CD4-positive, alpha-beta T cell (primary cell): ENCODE results near the gene USP25. TPM values are rescaled to one million over a fixed set of nuclear protein-coding genes. Genes with fewer than 3 reads are reported as not detected.

Experiments
- ATAC-seq: fragments of 200-7000 bp; cut with Tn5 transposase; one replicate; pipeline ENCODE4 v1.10.0; 2022; ENCODE audit warnings: mild to moderate bottlenecking; ENCODE audit not compliant: poor library complexity
- CTCF ChIA-PET: fragments of 350-600 bp; sonication (Branson Sonifier 250); formaldehyde crosslinking; loops from one replicate; lab custom pipeline; 2021; ENCODE audit warnings: antibody characterized with exemption, inconsistent platforms; lab: Charles Lee
- POLR2A ChIA-PET: fragments of 350-600 bp; sonication (Branson Sonifier 250); formaldehyde crosslinking; loops from one replicate; lab custom pipeline; 2021; ENCODE audit warnings: antibody characterized with exemption, inconsistent platforms; lab: Charles Lee
- DNase-seq, 14 experiments: peaks; one replicate each; pipeline ENCODE4 v3.0.0-alpha.2; 2013 to 2020; ENCODE audit warnings: mixed read lengths in 2 of 14
- H3K27ac ChIP-seq, 2 donors: one replicate each; pipeline versions ENCODE4 v1.5.1 to v1.7.0; 2013; ENCODE audit warnings: low read length in 2 of 2, low read depth in 1 of 2, mild to moderate bottlenecking in 1 of 2
- H3K27me3 ChIP-seq, 2 experiments: 1 replicate in 1 of 2; 2 replicates in 1 of 2; pipeline versions ENCODE4 v1.6.1 to v1.7.0; 2013; ENCODE audit warnings: low read length in 2 of 2, control low read depth in 1 of 2, mild to moderate bottlenecking in 1 of 2, moderate library complexity in 1 of 2; ENCODE audit not compliant: insufficient read depth in 2 of 2, control insufficient read depth in 1 of 2
- H3K36me3 ChIP-seq: one replicate; pipeline ENCODE4 v1.6.1; 2013; ENCODE audit warnings: low read length, control low read depth; ENCODE audit not compliant: insufficient read depth
- H3K4me1 ChIP-seq: one replicate; pipeline ENCODE4 v1.6.1; 2013; ENCODE audit warnings: low read length, control low read depth; ENCODE audit not compliant: insufficient read depth
- H3K4me3 ChIP-seq: one replicate; pipeline ENCODE4 v1.5.1; 2013; ENCODE audit warnings: mild to moderate bottlenecking, low read length, moderate library complexity
- H3K9me3 ChIP-seq, 2 experiments: 1 replicate in 1 of 2; 2 replicates in 1 of 2; pipeline versions ENCODE4 v1.6.1 to v1.7.0; 2013; ENCODE audit warnings: low read length in 2 of 2, mild to moderate bottlenecking in 2 of 2, control low read depth in 1 of 2, moderate library complexity in 1 of 2; ENCODE audit not compliant: control insufficient read depth in 1 of 2, insufficient read depth in 1 of 2
- H3K27ac Mint-ChIP-seq: one replicate; pipeline ENCODE4 v1.8.0; 2020; ENCODE audit warnings: mixed read lengths
- H3K27me3 Mint-ChIP-seq: one replicate; pipeline ENCODE4 v1.8.0; 2021; ENCODE audit warnings: mixed read lengths
- H3K36me3 Mint-ChIP-seq: one replicate; pipeline ENCODE4 v1.8.0; 2021; ENCODE audit warnings: low read depth, mixed read lengths
- H3K4me1 Mint-ChIP-seq: one replicate; pipeline ENCODE4 v1.8.0; 2021; ENCODE audit warnings: low read depth, mixed read lengths
- H3K4me3 Mint-ChIP-seq: one replicate; pipeline ENCODE4 v1.8.0; 2020; ENCODE audit warnings: mild to moderate bottlenecking, mixed read lengths
- H3K9me3 Mint-ChIP-seq: one replicate; pipeline ENCODE4 v1.8.0; 2020; ENCODE audit warnings: mixed read lengths
- CTCF ChIP-seq: fragments of 200-600 bp; IDR thresholded peaks from one replicate; pipeline ENCODE4 v1.8.0; 2022; ENCODE audit warnings: antibody characterized with exemption, mild to moderate bottlenecking
- intact Hi-C, 2 experiments: fragments of 100-400 bp; cut with DNase I in 1 of 2; cut with micrococcal nuclease in 1 of 2; formaldehyde crosslinking; loops; one replicate each; pipeline versions ENCODE4 v1.15.1 to v1.9.0; 2023 to 2025; cut with DNase I, micrococcal nuclease
- total RNA-seq, 174 experiments: library from RNA in 2 of 174; stranded (reverse) in 2 of 174; gene quantifications; one replicate each; pipeline ENCODE4 v1.2.3 and lab custom pipeline; 2021 to 2026

USP25 gene
- total RNA-seq, 2 experiments from 2014 or later: 45.0 to 49.2 TPM

DNA sequence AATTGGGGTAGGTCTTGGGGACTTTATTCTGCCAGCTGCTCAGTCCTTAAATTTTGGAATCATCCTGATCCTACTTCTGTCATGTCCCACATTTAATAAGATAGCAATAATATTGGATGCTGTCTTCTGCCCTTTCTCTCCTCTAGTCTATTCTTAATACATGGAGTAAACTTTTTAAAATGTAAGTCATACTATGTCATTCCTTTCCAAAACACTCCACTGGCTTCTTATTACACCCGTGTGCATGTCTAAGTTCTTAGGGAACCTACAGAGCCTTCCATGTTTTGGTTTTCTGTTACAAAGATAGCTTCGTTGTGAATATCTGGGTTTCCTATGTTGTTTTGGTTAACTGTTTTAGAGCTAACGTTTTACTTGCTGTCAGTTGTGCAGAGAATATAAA, 35.1 kb downstream of the USP25 start:
- DNase-seq (no peak), ATAC-seq (no peak)
- Mint-ChIP-seq H3K27me3 (no peaks in the 10 kb centered on the region), H3K9me3 (no peaks in the 10 kb centered on the region), H3K36me3 (peaks cover 82% of the 10 kb centered on the region), H3K4me3 (no peak overlapping the region), H3K4me1 (peaks cover 71% of the 10 kb centered on the region), H3K27ac (no peak overlapping the region)
- H3K27me3 ChIP-seq: no peaks in the 10 kb centered on the region
- peaks cover 6% of the 10 kb centered on the region for H3K4me1 ChIP-seq
- no peak overlapping the region for H3K4me3 ChIP-seq
- POLR2A ChIA-PET: interaction anchor here (1.1 kb wide), 1 partner anchor 37 kb away, joined by 3 read pairs; no protein-coding TSS in a partner anchor
- peaks cover 15% of the 10 kb centered on the region for H3K36me3 ChIP-seq
- intact Hi-C loops: loop anchor here in 1 of 2 experiments (5.0 kb wide), 1 partner anchor 33 kb away; no protein-coding TSS in a partner anchor
- H3K27ac ChIP-seq: no peak overlapping the region
- CTCF ChIA-PET: interaction anchor here (0.7 to 1.8 kb wide), 4 partner anchors 8 to 17 kb away, joined by 3 to 4 read pairs (median 3); no protein-coding TSS in a partner anchor
- no peaks in the 10 kb centered on the region for H3K9me3 ChIP-seq
- no peak for TF ChIP-seq CTCF

DNA sequence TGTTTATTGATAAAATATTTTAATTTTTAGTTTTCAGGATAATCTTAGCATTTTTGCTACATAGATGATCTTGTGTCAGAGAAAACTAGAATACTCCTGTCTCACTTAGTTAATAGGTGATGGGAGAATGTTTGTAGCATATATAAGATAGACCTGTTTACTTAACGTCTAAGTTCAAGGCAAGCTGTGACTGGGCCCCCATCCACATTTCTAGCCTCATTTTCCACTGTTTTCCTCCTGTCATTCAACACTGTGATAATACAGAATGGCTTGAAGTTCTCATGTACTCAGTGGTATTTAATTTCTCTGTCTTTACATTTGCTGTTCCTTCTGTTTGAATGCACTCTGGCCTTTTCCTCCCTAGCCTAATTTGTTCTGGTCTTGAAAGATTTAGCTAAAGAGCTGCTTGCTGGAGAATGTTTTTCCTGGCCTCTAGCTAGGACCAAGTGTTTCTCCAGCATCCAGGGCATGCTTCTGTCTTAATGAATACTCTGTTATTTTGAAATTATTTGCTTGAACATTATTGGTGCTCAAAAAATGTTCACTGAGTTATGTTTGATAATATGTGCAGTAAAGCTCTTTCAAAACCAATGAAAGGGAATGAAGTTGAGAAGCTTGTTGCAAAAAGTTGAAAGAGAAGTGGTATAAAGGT, 37.3 kb downstream of the USP25 start:
- no peak for TF ChIP-seq CTCF

DNA sequence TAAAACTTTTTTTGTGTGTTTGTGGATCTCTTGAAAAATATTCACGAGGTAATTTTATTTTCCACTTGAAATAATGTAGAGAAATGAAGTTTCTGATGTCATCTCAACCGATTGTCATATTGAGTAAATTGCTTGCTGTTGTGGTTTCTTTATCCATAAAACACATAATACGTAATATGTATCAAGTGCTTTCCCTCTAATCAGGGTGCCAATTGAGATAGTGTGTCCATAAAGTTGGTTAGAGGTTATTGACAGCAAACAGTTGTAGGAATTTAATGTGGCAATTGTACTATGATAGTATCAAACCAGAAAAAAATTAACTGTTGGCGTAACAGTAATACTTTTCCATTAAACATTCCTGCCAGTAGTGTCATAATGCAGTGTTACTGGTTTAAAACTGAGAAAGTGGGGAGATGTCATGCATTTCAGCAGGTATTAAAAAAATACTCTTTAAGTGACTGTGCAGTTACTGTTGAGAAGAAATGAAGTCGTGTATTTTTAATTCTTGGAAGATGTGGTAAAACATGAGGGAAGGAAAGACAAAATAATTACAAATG, 38.3 kb downstream of the USP25 start:
- no peak overlapping the region for H3K4me3 ChIP-seq
- H3K9me3 Mint-ChIP-seq: no peaks in the 10 kb centered on the region
- H3K9me3 ChIP-seq: no peaks in the 10 kb centered on the region
- ATAC-seq: no peak
- no peak for TF ChIP-seq CTCF
- no peaks in the 10 kb centered on the region for H3K27me3 ChIP-seq
- POLR2A ChIA-PET: no interaction called here
- no peak overlapping the region for H3K27ac ChIP-seq
- H3K36me3 ChIP-seq: peaks cover 16% of the 10 kb centered on the region
- DNase-seq: no peak
- H3K4me1 ChIP-seq: no peaks in the 10 kb centered on the region
- H3K27me3 Mint-ChIP-seq: no peaks in the 10 kb centered on the region
- no peak overlapping the region for H3K4me3 Mint-ChIP-seq
- intact Hi-C loops: loop anchor here in 1 of 2 experiments (5.0 kb wide), 1 partner anchor 36 kb away; no protein-coding TSS in a partner anchor
- CTCF ChIA-PET: no interaction called here
- peaks cover 88% of the 10 kb centered on the region for H3K36me3 Mint-ChIP-seq
- peaks cover 72% of the 10 kb centered on the region for H3K4me1 Mint-ChIP-seq
- no peak overlapping the region for H3K27ac Mint-ChIP-seq

More for the DNA sequence above, 37.3 kb downstream of the USP25 start:
- Mint-ChIP-seq H3K9me3 (no peaks in the 10 kb centered on the region), H3K36me3 (peaks cover 88% of the 10 kb centered on the region), H3K4me1 (peaks cover 72% of the 10 kb centered on the region), H3K4me3 (no peak overlapping the region), H3K27me3 (no peaks in the 10 kb centered on the region), H3K27ac (no peak overlapping the region)
- Histone ChIP-seq H3K36me3 (peaks cover 19% of the 10 kb centered on the region), H3K27ac (no peak overlapping the region), H3K9me3 (no peaks in the 10 kb centered on the region), H3K27me3 (no peaks in the 10 kb centered on the region), H3K4me1 (no peaks in the 10 kb centered on the region), H3K4me3 (no peak overlapping the region)
- intact Hi-C loops: loop anchor here in 1 of 2 experiments (5.0 kb wide), 1 partner anchor 35 kb away; no protein-coding TSS in a partner anchor
- DNase-seq: no peak
- POLR2A ChIA-PET: no interaction called here
- ATAC-seq: no peak
- CTCF ChIA-PET: no interaction called here
